HepG2 (cell line): Measurements from ENCODE around the gene CDC6. TPM values are rescaled to one million over a fixed set of nuclear protein-coding genes. Genes with fewer than 3 reads are reported as not detected.
A peak's percentile ranks its signal among the peaks of the same experiment; 100 is the strongest.

Experiments used
- HNF4A ChIP-seq: sonication (generic); formaldehyde crosslinking; IDR thresholded peaks from 2 replicates; pipeline ENCODE4 v1.4.0; 2020; ENCODE audit warnings: missing genetic modification reagents
- NFIB ChIP-seq: sonication (generic); formaldehyde crosslinking; IDR thresholded peaks from 2 replicates; pipeline ENCODE4 v1.9.0; 2021; ENCODE audit warnings: missing genetic modification reagents, mild to moderate bottlenecking, borderline replicate concordance
- SNRNP70 ChIP-seq: fragments of 200-400 bp; formaldehyde crosslinking; IDR thresholded peaks from 2 replicates; pipeline ENCODE4 v1.6.1; 2017; ENCODE audit warnings: mild to moderate bottlenecking, low read depth, low read length, moderate library complexity
- ZSCAN9 ChIP-seq: IDR thresholded peaks from 2 replicates; pipeline ENCODE4 v1.6.1; 2016; ENCODE audit warnings: borderline replicate concordance
- polyA plus RNA-seq, 8 experiments: library from polyadenylated mRNA; depleted of rRNA in 3 of 8; stranded (reverse) in 7 of 8; unstranded in 1 of 8; fragments of >200 nt; fragmentation: Illumina TruSeq in 4 of 8; extraction: Trizol in 4 of 8; gene quantifications; 2 replicates each; pipeline versions ENCODE4 v1.2.1 to v1.2.3, GENCODE V29; 2011 to 2016; ENCODE audit warnings: low read depth in 4 of 8, missing spikeins in 1 of 8, mixed read lengths in 1 of 8; ENCODE audit not compliant: insufficient read depth in 1 of 8
- total RNA-seq, 5 experiments: library from RNA; depleted of rRNA; stranded (reverse); fragments of >200 nt; fragmentation: Illumina TruSeq; extraction: Trizol; gene quantifications; 2 replicates each; pipeline ENCODE4 v1.2.3, GENCODE V29; 2016; ENCODE audit warnings: low read depth in 1 of 5
- TF ChIP-seq, protein P1 (sequence below): sonication (generic); formaldehyde crosslinking; IDR thresholded peaks from 2 replicates; pipeline ENCODE4 v1.9.0; 2022; ENCODE audit warnings: missing genetic modification reagents, mild to moderate bottlenecking, borderline replicate concordance
- TF ChIP-seq, protein P2 (sequence below): sonication (generic); formaldehyde crosslinking; IDR thresholded peaks from 2 replicates; pipeline ENCODE4 v1.8.1; 2023; ENCODE audit warnings: mild to moderate bottlenecking, missing genetic modification reagents
- TF ChIP-seq, protein P3 (sequence below): sonication (generic); formaldehyde crosslinking; IDR thresholded peaks from 2 replicates; pipeline ENCODE4 v1.4.0; 2020; ENCODE audit warnings: missing genetic modification reagents

Gene CDC6
- total and polyA plus RNA-seq, 2 of the 13 experiments (the other 11 are each of a cell fraction or from before 2014, with no cell fraction given), result 17.4 to 114 TPM

DNA sequence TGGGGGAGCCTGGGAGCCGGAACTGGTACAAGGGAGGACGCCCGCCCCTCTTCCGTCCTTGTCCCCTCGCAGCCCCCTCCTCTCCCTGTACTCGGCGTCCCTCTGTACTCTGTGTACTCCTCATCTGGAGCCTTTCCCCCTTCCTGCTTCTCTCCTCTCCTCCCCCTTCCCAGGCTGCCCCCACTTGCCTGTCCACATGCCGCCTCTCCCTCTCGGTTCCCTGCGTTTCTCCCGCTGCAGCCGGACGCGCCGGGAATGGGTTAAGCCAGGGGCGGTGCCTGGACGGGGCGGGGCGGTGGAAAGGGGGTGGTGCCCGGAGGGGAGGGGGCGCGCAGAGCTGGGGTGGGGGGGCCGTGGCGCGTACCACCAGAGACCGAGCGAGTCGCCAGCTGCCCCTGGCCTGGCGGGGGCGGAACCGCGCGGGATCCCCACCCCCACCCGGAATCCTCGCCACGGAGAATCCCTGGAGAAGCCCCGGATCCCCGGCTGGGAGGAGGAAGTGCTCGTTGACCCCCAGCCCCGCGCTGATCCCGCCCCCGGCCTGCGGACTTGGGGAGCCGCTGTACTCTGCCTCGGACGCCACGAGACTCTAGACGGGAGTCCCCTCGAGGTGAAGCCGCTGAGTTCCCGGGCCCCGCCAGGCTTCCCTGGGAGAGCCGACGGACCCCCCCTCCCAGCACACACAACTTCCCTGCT lies 54.3 kb downstream of the CDC6 start (continued):
- TF ChIP-seq, protein P1, sequence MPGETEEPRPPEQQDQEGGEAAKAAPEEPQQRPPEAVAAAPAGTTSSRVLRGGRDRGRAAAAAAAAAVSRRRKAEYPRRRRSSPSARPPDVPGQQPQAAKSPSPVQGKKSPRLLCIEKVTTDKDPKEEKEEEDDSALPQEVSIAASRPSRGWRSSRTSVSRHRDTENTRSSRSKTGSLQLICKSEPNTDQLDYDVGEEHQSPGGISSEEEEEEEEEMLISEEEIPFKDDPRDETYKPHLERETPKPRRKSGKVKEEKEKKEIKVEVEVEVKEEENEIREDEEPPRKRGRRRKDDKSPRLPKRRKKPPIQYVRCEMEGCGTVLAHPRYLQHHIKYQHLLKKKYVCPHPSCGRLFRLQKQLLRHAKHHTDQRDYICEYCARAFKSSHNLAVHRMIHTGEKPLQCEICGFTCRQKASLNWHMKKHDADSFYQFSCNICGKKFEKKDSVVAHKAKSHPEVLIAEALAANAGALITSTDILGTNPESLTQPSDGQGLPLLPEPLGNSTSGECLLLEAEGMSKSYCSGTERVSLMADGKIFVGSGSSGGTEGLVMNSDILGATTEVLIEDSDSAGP, result peak; percentile 80; the same call in 1 of the 2 replicates
- no peak for TF ChIP-seq SNRNP70
- no peak for TF ChIP-seq NFIB (CRISPR knock-in tag)
- TF ChIP-seq, protein P2, sequence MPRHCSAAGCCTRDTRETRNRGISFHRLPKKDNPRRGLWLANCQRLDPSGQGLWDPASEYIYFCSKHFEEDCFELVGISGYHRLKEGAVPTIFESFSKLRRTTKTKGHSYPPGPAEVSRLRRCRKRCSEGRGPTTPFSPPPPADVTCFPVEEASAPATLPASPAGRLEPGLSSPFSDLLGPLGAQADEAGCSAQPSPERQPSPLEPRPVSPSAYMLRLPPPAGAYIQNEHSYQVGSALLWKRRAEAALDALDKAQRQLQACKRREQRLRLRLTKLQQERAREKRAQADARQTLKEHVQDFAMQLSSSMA (CRISPR knock-in tag), result no peak
- TF ChIP-seq HNF4A (CRISPR knock-in tag), result 0 out of 2 replicates have a peak, but pooled peaks have one; percentile 27
- TF ChIP-seq, protein P3, sequence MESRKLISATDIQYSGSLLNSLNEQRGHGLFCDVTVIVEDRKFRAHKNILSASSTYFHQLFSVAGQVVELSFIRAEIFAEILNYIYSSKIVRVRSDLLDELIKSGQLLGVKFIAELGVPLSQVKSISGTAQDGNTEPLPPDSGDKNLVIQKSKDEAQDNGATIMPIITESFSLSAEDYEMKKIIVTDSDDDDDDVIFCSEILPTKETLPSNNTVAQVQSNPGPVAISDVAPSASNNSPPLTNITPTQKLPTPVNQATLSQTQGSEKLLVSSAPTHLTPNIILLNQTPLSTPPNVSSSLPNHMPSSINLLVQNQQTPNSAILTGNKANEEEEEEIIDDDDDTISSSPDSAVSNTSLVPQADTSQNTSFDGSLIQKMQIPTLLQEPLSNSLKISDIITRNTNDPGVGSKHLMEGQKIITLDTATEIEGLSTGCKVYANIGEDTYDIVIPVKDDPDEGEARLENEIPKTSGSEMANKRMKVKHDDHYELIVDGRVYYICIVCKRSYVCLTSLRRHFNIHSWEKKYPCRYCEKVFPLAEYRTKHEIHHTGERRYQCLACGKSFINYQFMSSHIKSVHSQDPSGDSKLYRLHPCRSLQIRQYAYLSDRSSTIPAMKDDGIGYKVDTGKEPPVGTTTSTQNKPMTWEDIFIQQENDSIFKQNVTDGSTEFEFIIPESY (CRISPR knock-in tag), result no peak
- peak; percentile 18; the same call in 1 of the 2 replicates for TF ChIP-seq ZSCAN9 (CRISPR knock-in tag)
